Activated CD8-positive, alpha-beta memory T cell treated with anti-CD3 and anti-CD28 coated beads, Interleukin-2, amount 10 ng/mL, durations not matched to agents 7 days and 5 days (primary cell): ENCODE data around the gene PRSS53. TPM values are rescaled to one million over a fixed set of nuclear protein-coding genes. Genes with fewer than 3 reads are reported as not detected.
A peak's percentile ranks its signal among the peaks of the same experiment; 100 is the strongest.

Experiments used
- ATAC-seq: fragments of 150-1000 bp; cut with Tn5 transposase; one replicate; pipeline ENCODE4 v1.10.0; 2021; ENCODE audit warnings: moderate library complexity
- CTCF ChIA-PET: fragments of 350-600 bp; sonication (Branson Sonifier 250); formaldehyde crosslinking; loops from one replicate; lab custom pipeline; 2021; ENCODE audit warnings: antibody characterized with exemption; lab: Charles Lee
- DNase-seq: peaks from one replicate; pipeline ENCODE4 v3.0.0-alpha.2; 2020
- H3K27ac Mint-ChIP-seq: one replicate; pipeline ENCODE4 v1.8.0; 2021; ENCODE audit warnings: mild to moderate bottlenecking, mixed read lengths
- H3K27me3 Mint-ChIP-seq: one replicate; pipeline ENCODE4 v1.8.0; 2021; ENCODE audit warnings: mixed read lengths
- H3K36me3 Mint-ChIP-seq: one replicate; pipeline ENCODE4 v1.8.0; 2021; ENCODE audit warnings: mild to moderate bottlenecking, mixed read lengths
- H3K4me1 Mint-ChIP-seq: one replicate; pipeline ENCODE4 v1.8.0; 2021; ENCODE audit warnings: mixed read lengths
- H3K4me3 Mint-ChIP-seq: one replicate; pipeline ENCODE4 v1.8.0; 2021; ENCODE audit warnings: mild to moderate bottlenecking, moderate library complexity, mixed read lengths
- H3K9me3 Mint-ChIP-seq: one replicate; pipeline ENCODE4 v1.8.0; 2022; ENCODE audit warnings: low read depth, mixed read lengths
- total RNA-seq, 2 experiments: library from RNA; stranded (reverse); gene quantifications; one replicate each; pipeline ENCODE4 v1.2.3, GENCODE V29; 2021

The PRSS53 gene
- total RNA-seq, 2 experiments from 2014 or later = 5.3 to 6.6 TPM

- no peak overlapping the region for H3K27ac Mint-ChIP-seq
- peaks cover 5% of the 10 kb centered on the region for H3K36me3 Mint-ChIP-seq
- no peak for DNase-seq
- no peak overlapping the region for H3K4me3 Mint-ChIP-seq
- no peaks in the 10 kb centered on the region for H3K27me3 Mint-ChIP-seq
- peaks cover 2% of the 10 kb centered on the region for H3K4me1 Mint-ChIP-seq
- H3K9me3 Mint-ChIP-seq = no peaks in the 10 kb centered on the region
- CTCF ChIA-PET = interaction anchor here (1.3 kb wide), 1 partner anchor 14 kb away, joined by 3 read pairs; no protein-coding TSS in a partner anchor
- ATAC-seq = no peak
Measured at GRCh38 chr16:31130336-31130891, 41.7 kb upstream of the PRSS53 start.

- Mint-ChIP-seq H3K4me1 (peaks cover 2% of the 10 kb centered on the region), H3K27me3 (no peaks in the 10 kb centered on the region), H3K36me3 (peaks cover 5% of the 10 kb centered on the region), H3K27ac (no peak overlapping the region), H3K4me3 (no peak overlapping the region), H3K9me3 (no peaks in the 10 kb centered on the region)
- DNase-seq (no peak), ATAC-seq (no peak)
- CTCF ChIA-PET = no interaction called here
Measured at GRCh38 chr16:31129568-31130335, 41.0 kb upstream of the PRSS53 start.

- ATAC-seq (no peak), DNase-seq (no peak)
- Mint-ChIP-seq H3K36me3 (peaks cover 5% of the 10 kb centered on the region), H3K4me3 (no peak overlapping the region), H3K27me3 (no peaks in the 10 kb centered on the region), H3K9me3 (no peaks in the 10 kb centered on the region), H3K27ac (peak overlapping the region; percentile 74), H3K4me1 (peaks cover 2% of the 10 kb centered on the region)
- CTCF ChIA-PET = no interaction called here
Measured at GRCh38 chr16:31128711-31129567, 40.2 kb upstream of the PRSS53 start.

- H3K27me3 Mint-ChIP-seq = no peaks in the 10 kb centered on the region
- H3K4me3 Mint-ChIP-seq = no peak overlapping the region
- ATAC-seq (no peak), DNase-seq (no peak)
- peaks cover 7% of the 10 kb centered on the region for H3K36me3 Mint-ChIP-seq
- H3K27ac Mint-ChIP-seq = no peak overlapping the region
- H3K4me1 Mint-ChIP-seq = peaks cover 2% of the 10 kb centered on the region
- CTCF ChIA-PET = interaction anchor here (1.1 kb wide), 1 partner anchor 15 kb away, joined by 4 read pairs; no protein-coding TSS in a partner anchor
- no peaks in the 10 kb centered on the region for H3K9me3 Mint-ChIP-seq
Measured at GRCh38 chr16:31127182-31127581, 38.4 kb upstream of the PRSS53 start.

- no peak overlapping the region for H3K27ac Mint-ChIP-seq
- ATAC-seq = no peak
- H3K4me1 Mint-ChIP-seq = peaks cover 2% of the 10 kb centered on the region
- no peak overlapping the region for H3K4me3 Mint-ChIP-seq
- CTCF ChIA-PET = interaction anchor here (1.1 kb wide), 1 partner anchor 8 kb away, joined by 3 read pairs; the partner anchor contains the start of gene KAT8
- no peaks in the 10 kb centered on the region for H3K27me3 Mint-ChIP-seq
- no peak for DNase-seq
- H3K9me3 Mint-ChIP-seq = no peaks in the 10 kb centered on the region
- peaks cover 14% of the 10 kb centered on the region for H3K36me3 Mint-ChIP-seq
Measured at GRCh38 chr16:31125844-31126243, 37.1 kb upstream of the PRSS53 start.

GRCh38 chr16:31120129-31120528 lies 31.4 kb upstream of the PRSS53 start:
- CTCF ChIA-PET = interaction anchor here (4.6 kb wide), 1 partner anchor 23 kb away, joined by 25 read pairs; no protein-coding TSS in a partner anchor
- Mint-ChIP-seq H3K36me3 (peaks cover 18% of the 10 kb centered on the region), H3K27ac (no peak overlapping the region), H3K27me3 (no peaks in the 10 kb centered on the region), H3K4me1 (peaks cover 18% of the 10 kb centered on the region), H3K9me3 (no peaks in the 10 kb centered on the region), H3K4me3 (no peak overlapping the region)
- no peak for DNase-seq
- no peak for ATAC-seq

GRCh38 chr16:31118223-31119155 lies 29.7 kb upstream of the PRSS53 start:
- ATAC-seq = no peak
- CTCF ChIA-PET = interaction anchor here (1.1 to 4.8 kb wide), 6 partner anchors 21 to 342 kb away, joined by 3 to 35 read pairs (median 6); partner anchors contain the start of genes HSD3B7, ZNF646 and ZNF668
- H3K36me3 Mint-ChIP-seq = peaks cover 18% of the 10 kb centered on the region
- DNase-seq = no peak
- peaks cover 25% of the 10 kb centered on the region for H3K4me1 Mint-ChIP-seq
- H3K27ac Mint-ChIP-seq = peak overlapping the region; percentile 82
- H3K27me3 Mint-ChIP-seq = no peaks in the 10 kb centered on the region
- no peaks in the 10 kb centered on the region for H3K9me3 Mint-ChIP-seq
- peak overlapping the region; percentile 87 for H3K4me3 Mint-ChIP-seq

- no peaks in the 10 kb centered on the region for H3K9me3 Mint-ChIP-seq
- H3K4me1 Mint-ChIP-seq = peaks cover 25% of the 10 kb centered on the region
- peak within 1 kb of the TSS; percentile 87 for H3K4me3 Mint-ChIP-seq
- DNase-seq (peak; percentile 99), ATAC-seq (peak; percentile 96)
- H3K27ac Mint-ChIP-seq = peak within 1 kb of the TSS; percentile 83
- peaks cover 19% of the 10 kb centered on the region for H3K36me3 Mint-ChIP-seq
- CTCF ChIA-PET = interaction anchor here (0.6 to 4.8 kb wide), 14 partner anchors 8 to 343 kb away, joined by 3 to 35 read pairs (median 4); partner anchors contain the start of genes BCKDK, HSD3B7, ZNF646 and ZNF668
- H3K27me3 Mint-ChIP-seq = no peaks in the 10 kb centered on the region
Measured at GRCh38 chr16:31117384-31118222, 28.9 kb upstream of the PRSS53 start, which contains the start of gene KAT8. Gene KAT8, plus strand, starts transcription at chr16:31117664. Its CDS starts 18 bp downstream, at chr16:31117682.

GRCh38 chr16:31114468-31114867 lies 25.7 kb upstream of the PRSS53 start:
- CTCF ChIA-PET = interaction anchor here (4.8 kb wide), 1 partner anchor 28 kb away, joined by 35 read pairs; no protein-coding TSS in a partner anchor
- Mint-ChIP-seq H3K4me1 (peaks cover 29% of the 10 kb centered on the region), H3K4me3 (no peak overlapping the region), H3K27me3 (no peaks in the 10 kb centered on the region), H3K36me3 (peaks cover 18% of the 10 kb centered on the region), H3K27ac (no peak overlapping the region), H3K9me3 (no peaks in the 10 kb centered on the region)
- ATAC-seq (no peak), DNase-seq (no peak)

- Mint-ChIP-seq H3K27me3 (no peaks in the 10 kb centered on the region), H3K4me3 (no peak overlapping the region), H3K4me1 (peaks cover 29% of the 10 kb centered on the region), H3K36me3 (peaks cover 17% of the 10 kb centered on the region), H3K9me3 (no peaks in the 10 kb centered on the region), H3K27ac (peak overlapping the region; percentile 52)
- CTCF ChIA-PET = interaction anchor here (1.4 kb wide), 1 partner anchor 12 kb away, joined by 4 read pairs; no protein-coding TSS in a partner anchor
- DNase-seq (no peak), ATAC-seq (no peak)
Measured at GRCh38 chr16:31113121-31114120, 24.7 kb upstream of the PRSS53 start.
